ENCODE results near the gene PACSIN2.

PACSIN2 gene

GRCh38 chr22:43014316-43014868, 557 bp downstream of the PACSIN2 start:
- no peak for TF ChIP-seq EZH2phosphoT487 (IDR thresholded peaks at IDR 0.05; ENCODE audit: borderline replicate concordance, low read length)
- TF ChIP-seq CTCF (IDR thresholded peaks at IDR 0.05; ENCODE audit: low read depth, low read length, poor library complexity, severe bottlenecking) = no peak
- Histone ChIP-seq H3K9me2 (replicated peaks; ENCODE audit: control insufficient read depth, low read length) (no peaks in the 10 kb centered on the region), H4K20me1 (ENCODE audit: control insufficient read depth, insufficient read depth, low read depth, low read length) (peaks cover 6% of the 10 kb centered on the region; the same call in 1 of the 2 replicates), H3K4me1 (ENCODE audit: control insufficient read depth, low read length) (peaks cover 19% of the 10 kb centered on the region), H3K79me2 (ENCODE audit: control insufficient read depth, low read length) (peaks cover 53% of the 10 kb centered on the region), H3F3A (ENCODE audit: control insufficient read depth, insufficient read depth) (no peaks in the 10 kb centered on the region), H3K27me3 (ENCODE audit: control insufficient read depth, low read length) (no peaks in the 10 kb centered on the region), H3K27ac (ENCODE audit: low read depth, low read length) (no peak overlapping the region), H3K4me2 (ENCODE audit: low read length) (peak overlapping the region; percentile 76), H3K9me3 (ENCODE audit: control insufficient read depth, insufficient read depth, low read length) (no peaks in the 10 kb centered on the region), H3K36me3 (ENCODE audit: control insufficient read depth, low read length) (peaks cover 2% of the 10 kb centered on the region; the same call in 1 of the 2 replicates), H3K4me3 (ENCODE audit: low read length) (peak overlapping the region; percentile 83)

- Histone ChIP-seq H3K27ac (ENCODE audit: low read depth, low read length) (no peak overlapping the region), H3K36me3 (ENCODE audit: control insufficient read depth, low read length) (peaks cover 4% of the 10 kb centered on the region; the same call in 1 of the 2 replicates), H3K79me2 (ENCODE audit: control insufficient read depth, low read length) (peaks cover 61% of the 10 kb centered on the region), H3F3A (ENCODE audit: control insufficient read depth, insufficient read depth) (no peaks in the 10 kb centered on the region), H3K4me2 (ENCODE audit: low read length) (peak overlapping the region; percentile 76), H3K9me3 (ENCODE audit: control insufficient read depth, insufficient read depth, low read length) (no peaks in the 10 kb centered on the region), H3K4me1 (ENCODE audit: control insufficient read depth, low read length) (peaks cover 27% of the 10 kb centered on the region), H3K9me2 (replicated peaks; ENCODE audit: control insufficient read depth, low read length) (no peaks in the 10 kb centered on the region), H3K27me3 (ENCODE audit: control insufficient read depth, low read length) (no peaks in the 10 kb centered on the region), H3K4me3 (ENCODE audit: low read length) (peak overlapping the region; percentile 83), H4K20me1 (ENCODE audit: control insufficient read depth, insufficient read depth, low read depth, low read length) (peaks cover 8% of the 10 kb centered on the region; the same call in 1 of the 2 replicates)
- TF ChIP-seq EZH2phosphoT487 (IDR thresholded peaks at IDR 0.05; ENCODE audit: borderline replicate concordance, low read length) = no peak
- no peak for TF ChIP-seq CTCF (IDR thresholded peaks at IDR 0.05; ENCODE audit: low read depth, low read length, poor library complexity, severe bottlenecking)
Measured at GRCh38 chr22:43013355-43014315, 1.3 kb downstream of the PACSIN2 start.

DNA sequence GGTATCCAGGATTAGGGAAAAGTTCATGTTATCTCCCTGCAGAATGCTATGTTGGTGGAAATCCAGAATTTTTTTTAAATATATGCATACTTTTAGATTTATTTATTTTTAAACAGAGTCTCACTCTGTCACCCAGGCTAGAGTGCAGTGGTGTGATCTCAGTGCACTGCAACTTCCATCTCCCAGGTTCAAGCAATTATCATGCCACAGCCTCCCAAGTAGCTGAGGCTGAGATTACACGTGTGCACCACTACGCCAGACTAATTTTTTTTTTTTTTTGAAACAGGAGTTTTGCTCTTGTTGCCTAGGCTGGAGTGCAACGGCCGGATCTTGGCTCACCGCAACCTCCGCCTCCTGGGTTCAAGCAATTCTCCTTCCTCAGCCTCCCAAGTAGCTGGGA, 2.6 kb downstream of the PACSIN2 start:
- TF ChIP-seq EZH2phosphoT487 (IDR thresholded peaks at IDR 0.05; ENCODE audit: borderline replicate concordance, low read length) = no peak
- TF ChIP-seq CTCF (IDR thresholded peaks at IDR 0.05; ENCODE audit: low read depth, low read length, poor library complexity, severe bottlenecking) = no peak
- no peak overlapping the region for H3K4me2 ChIP-seq (ENCODE audit: low read length)
- no peak overlapping the region for H3K4me3 ChIP-seq (ENCODE audit: low read length)
- H3K36me3 ChIP-seq (ENCODE audit: control insufficient read depth, low read length) = peaks cover 4% of the 10 kb centered on the region; the same call in 1 of the 2 replicates
- peaks cover 11% of the 10 kb centered on the region; the same call in 1 of the 2 replicates for H4K20me1 ChIP-seq (ENCODE audit: control insufficient read depth, insufficient read depth, low read depth, low read length)
- no peaks in the 10 kb centered on the region for H3K9me2 ChIP-seq (replicated peaks; ENCODE audit: control insufficient read depth, low read length)
- no peaks in the 10 kb centered on the region for H3F3A ChIP-seq (ENCODE audit: control insufficient read depth, insufficient read depth)
- H3K9me3 ChIP-seq (ENCODE audit: control insufficient read depth, insufficient read depth, low read length) = no peaks in the 10 kb centered on the region
- H3K27ac ChIP-seq (ENCODE audit: low read depth, low read length) = no peak overlapping the region
- peaks cover 36% of the 10 kb centered on the region for H3K4me1 ChIP-seq (ENCODE audit: control insufficient read depth, low read length)
- H3K27me3 ChIP-seq (ENCODE audit: control insufficient read depth, low read length) = no peaks in the 10 kb centered on the region
- H3K79me2 ChIP-seq (ENCODE audit: control insufficient read depth, low read length) = peaks cover 74% of the 10 kb centered on the region

Measured in DOHH2 (cell line).